CD4-positive, alpha-beta memory T cell (primary cell): ENCODE data around the gene ACSF2. TPM values are rescaled to one million over a fixed set of nuclear protein-coding genes. Genes with fewer than 3 reads are reported as not detected.

Experiments used
- CTCF ChIA-PET: fragments of 350-600 bp; sonication (Branson Sonifier 250); formaldehyde crosslinking; loops from one replicate; lab custom pipeline; 2021; ENCODE audit warnings: inconsistent platforms; ENCODE audit not compliant: partially characterized antibody; lab: Charles Lee
- POLR2A ChIA-PET: fragments of 350-600 bp; sonication (Branson Sonifier 250); formaldehyde crosslinking; loops from one replicate; lab custom pipeline; 2021; ENCODE audit not compliant: partially characterized antibody; lab: Charles Lee
- DNase-seq, 5 donors: peaks; one replicate each; pipeline versions ENCODE4 v3.0.0 to v3.0.0-alpha.2; 2020 to 2022; ENCODE audit warnings: mixed read lengths in 1 of 5
- H3K27ac ChIP-seq: one replicate; pipeline ENCODE4 v1.7.0; 2013; ENCODE audit warnings: low read depth, low read length
- H3K27me3 ChIP-seq: 2 replicates; pipeline ENCODE4 v1.7.0; 2013; ENCODE audit warnings: mild to moderate bottlenecking, low read length, moderate library complexity; ENCODE audit not compliant: insufficient read depth
- H3K36me3 ChIP-seq: 2 replicates; pipeline ENCODE4 v1.7.0; 2013; ENCODE audit warnings: mild to moderate bottlenecking, low read length, moderate library complexity; ENCODE audit not compliant: insufficient read depth
- H3K4me1 ChIP-seq: 2 replicates; pipeline ENCODE4 v1.7.0; 2013; ENCODE audit warnings: mild to moderate bottlenecking, low read length, moderate library complexity; ENCODE audit not compliant: insufficient read depth
- H3K4me3 ChIP-seq, 2 donors: one replicate each; pipeline ENCODE4 v1.7.0; 2013; ENCODE audit warnings: low read length in 2 of 2, mild to moderate bottlenecking in 1 of 2
- H3K9me3 ChIP-seq, 2 donors: one replicate each; pipeline ENCODE4 v1.7.0; 2013; ENCODE audit warnings: low read length in 2 of 2, control low read depth in 1 of 2; ENCODE audit not compliant: control insufficient read depth in 1 of 2
- H3K27ac Mint-ChIP-seq, 7 donors: one replicate each; pipeline ENCODE4 v1.8.0; 2020 to 2021; ENCODE audit warnings: mixed read lengths in 7 of 7, mild to moderate bottlenecking in 6 of 7, inconsistent platforms in 3 of 7, moderate library complexity in 3 of 7
- H3K27me3 Mint-ChIP-seq, 2 donors: one replicate each; pipeline ENCODE4 v1.8.0; 2020 to 2021; ENCODE audit warnings: mixed read lengths in 2 of 2
- H3K36me3 Mint-ChIP-seq, 2 donors: one replicate each; pipeline ENCODE4 v1.8.0; 2020 to 2021; ENCODE audit warnings: mixed read lengths in 2 of 2, inconsistent platforms in 1 of 2, mild to moderate bottlenecking in 1 of 2
- H3K4me1 Mint-ChIP-seq, 4 donors: one replicate each; pipeline ENCODE4 v1.8.0; 2020 to 2021; ENCODE audit warnings: mixed read lengths in 4 of 4, mild to moderate bottlenecking in 1 of 4
- H3K4me3 Mint-ChIP-seq, 8 donors: one replicate each; pipeline ENCODE4 v1.8.0; 2020 to 2021; ENCODE audit warnings: mixed read lengths in 8 of 8, mild to moderate bottlenecking in 7 of 8, moderate library complexity in 6 of 8, inconsistent platforms in 3 of 8
- H3K9me3 Mint-ChIP-seq, 8 donors: one replicate each; pipeline ENCODE4 v1.8.0; 2020 to 2021; ENCODE audit warnings: mixed read lengths in 8 of 8, mild to moderate bottlenecking in 5 of 8, inconsistent platforms in 3 of 8, moderate library complexity in 1 of 8
- intact Hi-C: fragments of 100-400 bp; cut with micrococcal nuclease; formaldehyde crosslinking; loops from one replicate; pipeline ENCODE4 v1.15.1; 2023
- polyA plus RNA-seq, 2 donors: library from polyadenylated mRNA; unstranded; fragments of 300-500 nt; fragmentation: Illumina TruSeq; gene quantifications; one replicate each; pipeline ENCODE4 v1.2.3, GENCODE V29; 2021
- total RNA-seq, 2 experiments: library from RNA; stranded (reverse); gene quantifications; one replicate each; pipeline ENCODE4 v1.2.3, GENCODE V29; 2021

Gene ACSF2
- total and polyA plus RNA-seq, 4 experiments from 2014 or later, result 1.7 to 24.8 (median 11.6) TPM

- ChIA-PET POLR2A (no interaction called here), CTCF (no interaction called here)
- peaks cover 0 to 2% (median 0%) of the 10 kb centered on the region in 8 donors for H3K9me3 Mint-ChIP-seq
- H3K36me3 Mint-ChIP-seq, result peaks cover 0 to 3% of the 10 kb centered on the region in 2 donors
- no peaks in the 10 kb centered on the region for H3K36me3 ChIP-seq
- H3K4me1 ChIP-seq, result peaks cover 31% of the 10 kb centered on the region
- intact Hi-C loops, result loop anchor here (1.0 to 5.0 kb wide), 2 partner anchors 30 to 34 kb away; partner anchors contain the start of gene RSAD1
- H3K4me1 Mint-ChIP-seq, result peaks cover 19 to 53% (median 34%) of the 10 kb centered on the region in 4 donors
- no peaks in the 10 kb centered on the region for H3K27me3 Mint-ChIP-seq
- peak within 1 kb of the TSS; percentile 87 to 98 (median 90) for H3K4me3 Mint-ChIP-seq
- H3K9me3 ChIP-seq, result no peaks in the 10 kb centered on the region
- peak within 1 kb of the TSS; percentile 90 to 97 (median 92) for H3K27ac Mint-ChIP-seq
- no peaks in the 10 kb centered on the region for H3K27me3 ChIP-seq
- peak within 1 kb of the TSS; percentile 19 to 63 for H3K4me3 ChIP-seq
- peak; percentile 74 to 89 (median 76) for DNase-seq
- peak within 1 kb of the TSS; percentile 72 for H3K27ac ChIP-seq
These were observed 82.0 kb downstream of the ACSF2 start, which contains the start of gene MYCBPAP for GRCh38 chr17:50507871-50508572. Gene MYCBPAP, plus strand, starts transcription at chr17:50508439. Its CDS starts 236 bp downstream, at chr17:50508675.

- CTCF ChIA-PET, result interaction anchor here (1.3 kb wide), 1 partner anchor 111 kb away, joined by 7 read pairs; the partner anchor contains the start of gene LRRC59
- peaks cover 0 to 3% of the 10 kb centered on the region in 2 donors for H3K36me3 Mint-ChIP-seq
- Histone ChIP-seq H3K27ac (peak overlapping the region; percentile 72), H3K4me3 (peak overlapping the region; percentile 19 to 63), H3K9me3 (no peaks in the 10 kb centered on the region), H3K4me1 (peaks cover 31% of the 10 kb centered on the region), H3K27me3 (no peaks in the 10 kb centered on the region), H3K36me3 (no peaks in the 10 kb centered on the region)
- POLR2A ChIA-PET, result no interaction called here
- intact Hi-C loops, result loop anchor here (1.0 to 5.0 kb wide), 2 partner anchors 31 to 33 kb away; partner anchors contain the start of gene RSAD1
- H3K9me3 Mint-ChIP-seq, result no peaks in the 10 kb centered on the region
- peak overlapping the region; percentile 83 to 95 (median 92) for H3K27ac Mint-ChIP-seq
- H3K4me1 Mint-ChIP-seq, result peaks cover 19 to 48% (median 33%) of the 10 kb centered on the region in 4 donors
- no peaks in the 10 kb centered on the region for H3K27me3 Mint-ChIP-seq
- peak overlapping the region; percentile 87 to 98 (median 90) for H3K4me3 Mint-ChIP-seq
- DNase-seq, result no peak
These were observed 82.8 kb downstream of the ACSF2 start for GRCh38 chr17:50508573-50509460.

GRCh38 chr17:50511058-50511457 lies 85.0 kb downstream of the ACSF2 start:
- H3K27me3 Mint-ChIP-seq, result no peaks in the 10 kb centered on the region
- POLR2A ChIA-PET, result interaction anchor here (0.9 to 1.4 kb wide), 4 partner anchors 9 to 32 kb away, joined by 3 to 4 read pairs (median 4); no protein-coding TSS in a partner anchor

GRCh38 chr17:50513495-50513894 lies 87.5 kb downstream of the ACSF2 start:
- Mint-ChIP-seq H3K9me3 (no peaks in the 10 kb centered on the region), H3K36me3 (peaks cover 0 to 3% of the 10 kb centered on the region in 2 donors), H3K27ac (no peak overlapping the region), H3K4me3 (no peak overlapping the region), H3K27me3 (no peaks in the 10 kb centered on the region), H3K4me1 (peaks cover 24 to 54% (median 39%) of the 10 kb centered on the region in 4 donors)
- no peaks in the 10 kb centered on the region for H3K27me3 ChIP-seq
- DNase-seq, result no peak
- H3K4me3 ChIP-seq, result no peak overlapping the region
- CTCF ChIA-PET, result interaction anchor here (0.7 kb wide), 1 partner anchor 12 kb away, joined by 3 read pairs; no protein-coding TSS in a partner anchor
- no peaks in the 10 kb centered on the region for H3K9me3 ChIP-seq
- H3K27ac ChIP-seq, result no peak overlapping the region
- peaks cover 43% of the 10 kb centered on the region for H3K4me1 ChIP-seq
- POLR2A ChIA-PET, result no interaction called here
- H3K36me3 ChIP-seq, result no peaks in the 10 kb centered on the region
- intact Hi-C loops, result no loop called here

More at GRCh38 chr17:50511058-50511457, 85.0 kb downstream of the ACSF2 start:
- no peak overlapping the region for H3K4me3 ChIP-seq
- Mint-ChIP-seq H3K4me3 (peak overlapping the region; percentile 45 to 84 (median 69)), H3K36me3 (peaks cover 0 to 3% of the 10 kb centered on the region in 2 donors), H3K9me3 (no peaks in the 10 kb centered on the region), H3K4me1 (peaks cover 19 to 45% (median 32%) of the 10 kb centered on the region in 4 donors), H3K27ac (peak overlapping the region; percentile 30 to 90 (median 74))
- H3K27ac ChIP-seq, result peak overlapping the region; percentile 13
- H3K9me3 ChIP-seq, result no peaks in the 10 kb centered on the region
- H3K27me3 ChIP-seq, result no peaks in the 10 kb centered on the region
- no peaks in the 10 kb centered on the region for H3K36me3 ChIP-seq
- intact Hi-C loops, result no loop called here
- CTCF ChIA-PET, result interaction anchor here (1.0 to 1.3 kb wide), 3 partner anchors 8 to 32 kb away, joined by 3 to 7 read pairs (median 3); no protein-coding TSS in a partner anchor
- peak; percentile 41 to 79 (median 57) for DNase-seq
- peaks cover 31% of the 10 kb centered on the region for H3K4me1 ChIP-seq

- intact Hi-C loops, result no loop called here
- CTCF ChIA-PET, result no interaction called here
These were observed 88.4 kb downstream of the ACSF2 start for GRCh38 chr17:50514388-50514787.

GRCh38 chr17:50514936-50515702 lies 89.1 kb downstream of the ACSF2 start:
- H3K36me3 Mint-ChIP-seq, result no peaks in the 10 kb centered on the region
- ChIA-PET POLR2A (no interaction called here), CTCF (interaction anchor here (0.5 to 2.9 kb wide), 3 partner anchors 13 to 109 kb away, joined by 3 to 17 read pairs (median 3); no protein-coding TSS in a partner anchor)
- H3K9me3 Mint-ChIP-seq, result no peaks in the 10 kb centered on the region
- H3K27ac Mint-ChIP-seq, result no peak overlapping the region
- H3K4me3 ChIP-seq, result no peak overlapping the region
- H3K4me3 Mint-ChIP-seq, result no peak overlapping the region
- intact Hi-C loops, result no loop called here
- H3K27me3 Mint-ChIP-seq, result no peaks in the 10 kb centered on the region
- H3K27ac ChIP-seq, result no peak overlapping the region
- H3K4me1 Mint-ChIP-seq, result peaks cover 18 to 39% (median 27%) of the 10 kb centered on the region in 4 donors
- no peaks in the 10 kb centered on the region for H3K27me3 ChIP-seq
- no peak for DNase-seq
- no peaks in the 10 kb centered on the region for H3K9me3 ChIP-seq
- H3K36me3 ChIP-seq, result no peaks in the 10 kb centered on the region
- peaks cover 30% of the 10 kb centered on the region for H3K4me1 ChIP-seq

More at GRCh38 chr17:50514388-50514787, 88.4 kb downstream of the ACSF2 start:
- no peaks in the 10 kb centered on the region for H3K27me3 Mint-ChIP-seq
- no peaks in the 10 kb centered on the region for H3K9me3 ChIP-seq
- no peak overlapping the region for H3K4me3 ChIP-seq
- H3K4me1 Mint-ChIP-seq, result peaks cover 18 to 45% (median 31%) of the 10 kb centered on the region in 4 donors
- POLR2A ChIA-PET, result no interaction called here
- H3K9me3 Mint-ChIP-seq, result no peaks in the 10 kb centered on the region
- no peaks in the 10 kb centered on the region for H3K27me3 ChIP-seq
- H3K36me3 Mint-ChIP-seq, result no peaks in the 10 kb centered on the region
- H3K4me3 Mint-ChIP-seq, result no peak overlapping the region
- no peaks in the 10 kb centered on the region for H3K36me3 ChIP-seq
- H3K4me1 ChIP-seq, result peaks cover 36% of the 10 kb centered on the region
- H3K27ac ChIP-seq, result no peak overlapping the region
- no peak overlapping the region for H3K27ac Mint-ChIP-seq
- DNase-seq, result no peak
